ENCODE measurements around the gene CELA2A.

DNA sequence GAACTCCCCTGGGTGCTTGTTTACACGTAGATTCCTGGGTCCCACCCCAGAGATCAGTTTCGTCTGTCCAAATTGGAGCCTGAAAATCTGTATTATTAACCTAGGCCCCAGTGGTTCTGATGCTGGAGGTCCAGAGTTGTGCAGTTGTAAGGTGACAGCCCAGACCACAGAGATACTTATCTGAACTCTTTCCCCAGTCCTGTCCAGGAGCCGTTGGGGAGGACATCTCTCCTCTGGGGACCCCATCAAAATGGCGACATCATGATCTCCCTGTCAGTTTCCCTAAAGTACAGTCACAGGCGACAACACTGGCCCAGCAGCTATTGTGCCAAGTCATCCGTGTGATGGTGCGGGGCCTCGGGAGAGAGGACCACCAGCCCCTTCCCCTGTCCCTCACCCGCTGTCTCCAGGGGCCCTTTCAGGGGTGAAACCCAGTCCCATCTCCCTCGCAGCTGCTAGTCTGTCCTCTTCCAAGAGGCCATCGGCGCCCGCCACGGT, 47.6 kb upstream of the CELA2A start:
- TF ChIP-seq CSDC2 (CRISPR knock-in tag; IDR thresholded peaks at IDR 0.05): no peak
- TF ChIP-seq, protein P1, sequence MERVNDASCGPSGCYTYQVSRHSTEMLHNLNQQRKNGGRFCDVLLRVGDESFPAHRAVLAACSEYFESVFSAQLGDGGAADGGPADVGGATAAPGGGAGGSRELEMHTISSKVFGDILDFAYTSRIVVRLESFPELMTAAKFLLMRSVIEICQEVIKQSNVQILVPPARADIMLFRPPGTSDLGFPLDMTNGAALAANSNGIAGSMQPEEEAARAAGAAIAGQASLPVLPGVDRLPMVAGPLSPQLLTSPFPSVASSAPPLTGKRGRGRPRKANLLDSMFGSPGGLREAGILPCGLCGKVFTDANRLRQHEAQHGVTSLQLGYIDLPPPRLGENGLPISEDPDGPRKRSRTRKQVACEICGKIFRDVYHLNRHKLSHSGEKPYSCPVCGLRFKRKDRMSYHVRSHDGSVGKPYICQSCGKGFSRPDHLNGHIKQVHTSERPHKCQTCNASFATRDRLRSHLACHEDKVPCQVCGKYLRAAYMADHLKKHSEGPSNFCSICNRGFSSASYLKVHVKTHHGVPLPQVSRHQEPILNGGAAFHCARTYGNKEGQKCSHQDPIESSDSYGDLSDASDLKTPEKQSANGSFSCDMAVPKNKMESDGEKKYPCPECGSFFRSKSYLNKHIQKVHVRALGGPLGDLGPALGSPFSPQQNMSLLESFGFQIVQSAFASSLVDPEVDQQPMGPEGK (CRISPR knock-in tag; IDR thresholded peaks at IDR 0.05; ENCODE audit: borderline replicate concordance): no peak
- TF ChIP-seq ZFP3 (CRISPR knock-in tag; IDR thresholded peaks at IDR 0.05): no peak
- TF ChIP-seq, protein P2, sequence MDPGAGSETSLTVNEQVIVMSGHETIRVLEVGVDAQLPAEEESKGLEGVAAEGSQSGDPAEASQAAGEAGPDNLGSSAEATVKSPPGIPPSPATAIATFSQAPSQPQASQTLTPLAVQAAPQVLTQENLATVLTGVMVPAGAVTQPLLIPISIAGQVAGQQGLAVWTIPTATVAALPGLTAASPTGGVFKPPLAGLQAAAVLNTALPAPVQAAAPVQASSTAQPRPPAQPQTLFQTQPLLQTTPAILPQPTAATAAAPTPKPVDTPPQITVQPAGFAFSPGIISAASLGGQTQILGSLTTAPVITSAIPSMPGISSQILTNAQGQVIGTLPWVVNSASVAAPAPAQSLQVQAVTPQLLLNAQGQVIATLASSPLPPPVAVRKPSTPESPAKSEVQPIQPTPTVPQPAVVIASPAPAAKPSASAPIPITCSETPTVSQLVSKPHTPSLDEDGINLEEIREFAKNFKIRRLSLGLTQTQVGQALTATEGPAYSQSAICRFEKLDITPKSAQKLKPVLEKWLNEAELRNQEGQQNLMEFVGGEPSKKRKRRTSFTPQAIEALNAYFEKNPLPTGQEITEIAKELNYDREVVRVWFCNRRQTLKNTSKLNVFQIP (CRISPR knock-in tag; IDR thresholded peaks at IDR 0.05; ENCODE audit: borderline replicate concordance, low read depth): no peak
- TF ChIP-seq CREB5 (CRISPR knock-in tag; IDR thresholded peaks at IDR 0.05; ENCODE audit: low read depth): no peak
- TF ChIP-seq TSHZ2 (CRISPR knock-in tag; IDR thresholded peaks at IDR 0.05): no peak
- TF ChIP-seq ARNTL (CRISPR knock-in tag; IDR thresholded peaks at IDR 0.05; ENCODE audit: borderline replicate concordance, low read depth): no peak
